Stimulated activated CD8-positive, alpha-beta memory T cell treated with anti-CD3 and anti-CD28 coated beads, Interleukin-4, amount 100 ng/mL, for 48 hours (primary cell): ENCODE measurements around the gene CHST11.

Experiments used
- DNase-seq: peaks from one replicate; pipeline ENCODE4 v3.0.0-alpha.2; 2020

Gene CHST11

DNA sequence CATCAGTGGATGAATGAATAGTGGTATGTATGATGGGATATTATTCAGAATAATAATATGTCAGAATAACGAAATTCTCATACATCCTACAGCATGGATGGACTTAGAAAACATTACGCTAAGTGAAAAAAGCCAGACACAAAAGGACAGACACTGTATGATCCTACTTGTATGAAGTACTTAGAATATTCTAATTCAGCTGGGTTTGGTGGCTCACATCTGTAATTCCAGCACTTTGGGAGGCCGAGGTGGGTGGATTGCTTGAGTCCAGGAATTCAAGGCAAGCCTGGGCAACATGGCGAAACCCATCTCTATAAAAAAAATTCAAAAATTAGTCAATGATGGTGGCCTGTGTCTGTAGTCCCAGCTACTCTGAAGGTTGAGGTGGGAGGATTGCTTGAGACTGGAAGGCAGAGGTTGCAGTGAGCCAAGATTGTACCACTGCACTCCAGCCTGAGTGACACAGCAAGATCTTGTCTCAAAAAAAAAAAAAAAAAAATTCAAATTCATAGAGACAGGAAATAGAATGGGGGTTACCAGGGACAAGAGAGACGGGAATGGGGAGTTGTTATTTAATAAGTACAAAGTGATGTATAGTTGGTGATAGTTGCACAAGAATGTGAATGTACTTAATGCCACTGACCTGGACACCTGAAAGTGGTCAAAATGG is 132.3 kb downstream of the CHST11 start:
- DNase-seq: no peak

DNA sequence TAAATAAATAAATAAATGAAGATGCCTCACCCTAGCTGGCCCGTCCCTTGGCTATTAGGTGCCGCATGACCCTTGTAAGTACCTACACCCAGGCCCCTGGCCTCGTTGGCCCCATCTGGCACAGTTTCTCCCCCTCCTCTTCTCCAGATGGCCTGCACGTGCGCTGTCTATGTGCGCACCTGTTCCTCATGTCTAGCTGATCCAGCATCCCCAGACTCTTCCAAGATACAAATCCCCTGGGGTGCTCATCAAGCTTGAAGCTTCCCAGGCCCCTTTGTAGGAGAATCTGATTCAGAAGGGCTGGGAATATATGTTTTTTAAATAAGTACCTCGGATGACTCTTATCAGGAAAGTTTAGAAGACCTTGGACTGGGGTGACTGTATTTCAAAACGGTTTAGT is 133.3 kb downstream of the CHST11 start:
- DNase-seq: no peak

DNA sequence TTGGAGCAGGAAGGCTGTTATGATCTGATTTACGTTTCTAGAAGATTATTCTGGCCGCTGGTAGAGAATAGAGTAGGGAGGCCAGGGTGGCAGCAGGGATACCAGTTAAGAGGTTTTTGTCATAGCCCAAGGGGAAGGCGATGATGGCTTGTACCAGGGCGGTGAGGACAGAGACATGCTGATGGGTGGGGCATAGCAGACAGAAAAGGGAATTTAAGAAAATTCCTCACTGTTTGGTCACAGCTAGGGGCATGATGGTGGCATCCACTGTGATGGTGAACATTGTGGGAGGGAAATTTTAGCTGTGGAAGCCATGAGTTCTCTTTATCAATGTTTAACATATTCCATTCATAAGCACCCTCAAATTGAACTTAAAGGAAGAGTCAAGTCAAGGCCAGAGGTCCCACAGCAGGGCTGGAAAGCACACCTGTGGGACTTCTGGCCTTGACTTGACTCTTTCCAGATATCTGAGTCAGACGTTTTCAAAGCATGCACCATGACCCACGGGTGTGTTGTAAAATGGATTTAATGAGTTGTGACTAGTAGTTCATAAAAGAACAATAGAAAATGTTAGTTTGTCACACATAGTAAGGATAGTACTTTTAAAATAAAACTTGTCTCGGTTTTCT is 134.6 kb downstream of the CHST11 start:
- no peak for DNase-seq

DNA sequence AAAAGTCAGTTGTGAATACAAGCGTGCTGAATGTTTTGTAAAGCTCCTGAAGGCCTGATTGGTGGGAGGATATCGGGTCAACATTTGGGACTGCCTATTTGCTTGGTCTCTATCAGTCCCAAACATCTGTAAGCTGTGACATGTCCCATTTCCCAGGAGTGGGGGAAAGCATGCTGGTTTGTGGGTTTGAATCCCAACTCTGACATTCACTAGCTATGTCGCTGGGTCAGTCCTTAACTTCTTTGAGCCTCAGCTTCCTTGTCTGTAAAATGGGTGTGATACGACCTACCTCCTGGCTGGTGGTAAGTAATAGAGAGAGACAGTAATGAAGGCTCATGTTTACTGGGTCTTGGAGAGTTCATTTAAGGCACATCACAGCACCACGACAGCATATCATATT is 136.7 kb downstream of the CHST11 start:
- DNase-seq: no peak

DNA sequence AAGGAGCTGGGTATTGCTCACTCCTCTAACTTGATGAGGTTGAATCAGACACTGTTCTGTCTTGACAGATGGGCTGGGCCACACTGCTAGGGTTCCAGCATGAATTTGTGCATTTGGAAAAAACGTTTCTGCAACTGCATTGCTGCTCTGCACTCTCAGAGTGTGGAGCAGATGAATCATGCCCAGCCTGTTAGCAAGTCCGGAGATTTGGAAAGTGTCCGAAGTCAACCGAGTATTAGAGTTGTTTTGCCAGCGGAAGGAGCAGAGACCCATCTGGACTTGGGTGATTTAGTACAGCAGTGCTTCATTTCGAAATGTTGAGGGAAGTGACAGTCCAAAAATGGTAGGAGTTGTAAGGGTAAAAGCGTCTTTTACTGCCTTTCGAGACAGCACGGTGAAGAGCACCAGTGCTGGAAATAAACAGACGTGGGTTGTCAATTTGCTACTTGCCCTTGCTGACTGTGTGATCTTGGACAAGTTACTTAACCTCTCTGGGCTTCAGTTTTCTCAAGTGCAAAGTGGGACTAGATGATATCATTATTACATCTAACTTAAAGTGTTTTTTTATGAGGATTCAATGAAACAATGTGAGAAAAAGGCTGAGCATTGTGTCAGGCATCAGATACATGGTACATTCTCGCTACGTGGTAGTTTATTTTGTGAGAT is 139.5 kb downstream of the CHST11 start:
- DNase-seq: no peak

DNA sequence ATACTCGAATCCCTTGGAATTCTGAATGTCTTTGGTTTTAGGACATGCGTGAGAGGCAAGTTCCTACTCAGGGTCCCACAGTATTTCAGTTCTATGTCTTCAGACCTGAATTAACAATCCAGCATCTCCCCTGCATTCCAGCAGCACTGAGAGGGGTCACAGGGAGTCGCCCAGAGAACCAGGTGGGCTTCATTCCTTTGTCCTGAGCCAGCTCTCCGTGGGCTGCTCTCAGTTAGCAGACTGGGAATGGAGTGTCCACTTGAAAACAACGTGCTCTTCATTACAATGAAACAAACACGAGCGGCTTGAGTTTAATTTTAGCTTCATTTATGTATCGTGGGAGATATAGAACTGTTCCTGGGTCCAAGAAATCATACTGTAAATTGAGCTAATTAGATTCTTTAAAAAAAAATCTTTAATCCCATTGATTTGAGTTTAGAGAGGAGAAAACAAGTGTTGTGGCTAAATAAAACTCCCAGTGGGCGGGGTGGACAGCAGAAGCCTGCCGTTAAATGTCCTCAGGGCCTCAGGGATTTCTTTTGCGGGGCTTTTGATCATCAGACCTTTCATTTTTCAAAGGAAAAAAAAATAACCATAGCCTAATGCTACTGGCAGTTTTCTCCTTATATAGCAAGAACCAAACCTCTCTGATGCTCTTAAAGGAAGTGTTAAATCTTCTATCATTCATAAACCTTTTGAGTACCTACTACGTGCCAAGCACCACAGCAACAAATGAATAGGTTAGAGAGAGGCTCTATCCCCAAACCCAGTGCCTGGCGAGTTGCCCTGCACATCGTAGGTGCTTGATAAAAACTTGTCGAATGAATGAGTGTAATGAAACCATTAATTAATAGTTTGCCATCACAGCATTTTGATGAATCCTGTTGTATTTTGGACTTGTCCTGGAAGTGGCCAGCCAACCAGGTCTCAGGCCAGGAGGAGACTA is 140.4 kb downstream of the CHST11 start:
- DNase-seq: no peak

DNA sequence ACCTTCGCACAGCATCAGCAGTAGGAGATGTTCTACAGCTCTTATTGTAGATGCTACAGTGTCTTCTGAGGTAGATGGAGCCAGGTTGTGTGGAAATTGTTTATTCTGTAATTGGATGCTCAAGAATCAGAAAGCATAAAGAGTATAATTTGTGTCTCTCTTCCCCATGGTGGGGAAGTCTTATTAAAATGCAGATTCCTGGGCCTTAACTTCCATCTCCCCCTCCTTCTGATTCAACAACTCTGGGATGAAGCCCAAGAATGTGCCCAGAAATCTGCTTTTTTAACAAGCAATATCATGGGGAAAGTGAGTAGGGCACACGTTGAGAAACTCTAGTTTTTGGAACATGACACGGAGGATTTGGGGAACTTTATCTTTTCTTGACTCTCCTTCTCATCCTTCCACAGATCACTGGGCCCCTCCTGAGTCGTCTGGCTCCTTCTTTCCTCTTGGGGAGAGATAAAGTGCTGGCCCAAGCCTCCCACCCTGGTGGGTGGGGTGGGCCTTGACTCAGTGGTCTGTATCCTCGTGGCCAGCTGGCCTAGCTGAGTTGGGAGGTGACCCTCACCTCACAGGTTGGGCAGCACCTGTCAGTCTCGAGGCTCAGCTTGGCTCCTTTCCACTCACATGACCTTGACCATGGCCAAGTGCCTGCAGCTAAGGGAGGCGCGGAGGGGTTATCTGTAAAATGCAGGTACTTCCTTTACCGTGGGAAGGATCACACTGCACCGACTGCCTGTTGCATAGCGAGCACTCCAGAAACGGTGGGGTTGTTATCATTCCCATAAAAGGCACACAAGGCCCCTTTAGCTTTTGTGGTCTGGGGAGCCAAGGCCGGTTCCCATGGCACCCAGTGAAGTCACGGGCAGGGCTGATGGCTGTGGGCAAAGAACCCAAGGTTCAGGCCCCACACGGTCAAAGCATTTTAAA is 141.9 kb downstream of the CHST11 start:
- no peak for DNase-seq

DNA sequence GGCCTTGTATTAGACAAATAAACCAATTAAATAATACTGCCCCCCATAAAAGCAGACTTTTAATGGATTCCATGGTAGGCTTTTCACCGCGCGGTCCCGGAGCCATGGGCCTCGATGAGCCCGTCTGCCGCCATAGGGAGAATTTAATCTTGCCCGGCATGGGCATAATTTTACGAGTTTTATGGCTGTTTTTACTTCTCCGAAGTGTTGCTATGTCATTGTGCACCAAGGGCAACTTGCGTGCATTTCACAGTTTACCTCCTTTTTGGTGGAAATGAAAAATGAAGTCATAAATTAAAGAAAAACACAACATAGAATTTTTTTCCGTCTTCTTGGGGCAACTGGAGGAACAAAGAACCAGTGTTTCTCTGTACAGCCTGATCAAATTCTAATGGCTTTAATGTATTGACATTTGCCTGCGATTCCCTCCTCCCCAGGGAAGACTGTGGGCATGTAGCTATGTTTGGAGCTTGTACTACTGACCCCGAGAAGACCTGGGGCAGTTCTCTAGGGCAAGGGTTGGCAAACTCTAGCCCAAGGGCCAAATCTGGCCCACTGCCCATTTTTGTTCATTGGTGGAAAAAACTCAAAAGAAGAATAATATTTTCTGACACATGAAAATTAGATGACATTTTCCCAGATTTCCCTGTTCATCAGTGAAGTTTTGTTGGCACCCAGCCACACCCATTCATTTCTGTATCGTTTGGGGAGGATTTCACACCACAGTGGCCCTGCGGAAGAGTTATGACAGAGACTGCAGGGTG is 142.7 kb downstream of the CHST11 start:
- DNase-seq: no peak

DNA sequence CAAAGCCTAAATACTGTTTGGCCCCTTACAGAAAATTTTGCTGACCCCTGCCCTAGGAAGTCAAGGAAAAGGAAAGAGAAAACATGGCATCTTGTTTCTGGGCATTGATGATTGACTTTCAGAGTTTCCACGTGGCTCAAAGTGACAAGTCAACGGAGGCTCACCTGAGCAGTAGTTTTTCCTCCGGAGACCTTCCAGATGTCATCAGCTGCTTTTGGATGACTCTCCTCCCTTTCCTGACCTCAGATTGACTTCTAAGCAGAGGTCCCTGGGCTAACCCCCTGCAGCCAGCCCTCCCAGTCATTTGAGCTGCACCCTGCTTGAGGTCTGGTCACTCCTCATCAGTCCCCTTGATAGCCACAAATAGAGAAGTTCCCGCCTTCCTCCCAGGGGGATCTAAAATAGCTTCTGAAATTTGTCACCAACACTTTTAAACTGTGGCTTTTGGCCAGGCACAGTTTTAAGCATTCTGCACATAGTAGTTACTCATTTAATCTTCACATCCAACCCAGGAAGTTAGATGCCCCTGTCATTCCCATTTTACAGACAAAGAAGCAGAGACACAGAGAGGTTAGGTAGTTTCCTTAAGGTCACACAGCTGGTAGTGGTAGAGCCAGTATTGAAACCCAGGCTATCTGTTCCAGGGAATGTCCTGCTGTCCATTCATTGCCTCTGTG is 143.4 kb downstream of the CHST11 start:
- no peak for DNase-seq

DNA sequence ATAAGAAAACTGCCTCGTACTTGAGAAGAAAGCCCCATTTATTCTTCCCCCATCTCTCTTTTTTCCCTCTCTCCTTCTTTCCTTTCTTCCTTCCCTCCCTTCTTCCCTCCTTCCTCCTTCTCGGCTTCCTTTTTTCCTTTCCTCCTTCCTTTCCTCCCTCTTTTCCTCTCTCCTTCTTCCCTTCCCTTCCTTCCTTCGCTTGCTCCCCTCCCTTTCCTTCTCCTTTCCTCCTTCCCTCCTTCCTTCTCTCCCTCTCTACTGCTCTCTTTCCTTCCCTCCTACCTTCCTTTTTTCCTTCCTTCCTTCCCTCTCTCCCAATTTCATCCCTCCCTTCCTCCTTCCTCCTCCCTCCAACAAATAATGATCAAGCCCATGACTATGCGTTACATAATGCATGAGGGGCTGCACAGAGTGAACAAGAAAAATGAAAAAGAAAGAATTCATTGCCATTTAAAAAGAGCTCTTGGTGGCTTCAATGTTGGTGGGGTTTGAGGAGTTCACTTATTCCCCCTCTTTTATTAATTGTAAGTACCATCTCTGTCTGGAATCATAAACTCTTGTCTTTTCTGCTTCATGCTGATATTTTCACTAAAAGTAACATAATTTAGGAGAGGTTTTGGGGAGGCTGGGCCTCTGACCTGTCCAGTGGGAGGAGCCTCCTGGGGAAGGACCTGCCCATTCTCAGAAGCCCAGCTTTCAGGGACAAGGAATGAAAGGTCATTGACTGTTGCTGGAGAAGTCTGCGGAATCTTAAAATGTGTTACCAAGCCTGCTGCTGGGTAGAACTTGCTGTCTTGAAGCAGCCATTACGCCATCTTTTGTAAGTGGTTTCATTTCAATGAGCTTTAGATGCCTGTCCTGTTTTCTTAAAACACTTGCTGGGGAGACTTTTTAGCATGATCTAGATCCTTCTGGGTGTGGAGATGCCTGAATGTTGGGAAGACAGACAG is 144.3 kb downstream of the CHST11 start:
- no peak for DNase-seq

DNA sequence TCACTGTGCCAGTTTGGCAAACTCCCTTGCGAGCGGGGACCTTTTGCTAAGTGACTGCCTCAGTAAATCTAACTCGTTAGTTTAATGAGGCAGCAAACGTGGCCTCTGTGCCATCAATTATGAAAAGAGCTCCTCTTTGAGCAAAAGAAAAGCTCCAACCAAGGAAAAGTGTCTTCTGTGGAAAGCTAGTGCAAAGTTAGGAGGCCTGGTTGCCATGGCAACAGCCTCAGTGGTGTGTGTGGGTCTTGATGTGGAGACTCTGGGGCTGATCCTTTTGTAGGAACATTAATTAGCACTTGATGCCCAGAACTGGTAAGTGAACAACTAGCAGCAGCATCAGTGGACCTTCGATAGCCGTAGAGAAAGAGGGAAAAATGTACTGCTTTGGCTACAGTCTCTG is 145.7 kb downstream of the CHST11 start:
- no peak for DNase-seq

DNA sequence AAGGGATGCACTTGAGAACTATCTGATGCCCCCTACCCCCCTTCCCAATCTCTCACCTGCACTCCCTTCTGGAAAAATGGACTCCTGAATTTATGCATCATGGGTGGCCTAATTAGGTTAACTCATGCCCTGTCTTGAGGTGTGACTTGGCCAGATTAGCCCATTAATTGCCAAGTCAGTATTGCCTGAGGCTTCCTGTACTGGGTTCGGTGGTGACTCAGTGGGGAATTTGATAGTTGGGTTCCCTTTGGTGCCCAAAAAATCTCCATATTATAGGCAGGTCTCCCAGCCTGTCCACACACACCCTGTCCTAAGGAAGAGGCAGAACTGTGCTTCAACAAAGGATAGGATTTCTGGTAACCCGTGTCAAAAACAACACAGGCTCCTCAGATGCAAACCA is 146.1 kb downstream of the CHST11 start:
- no peak for DNase-seq

DNA sequence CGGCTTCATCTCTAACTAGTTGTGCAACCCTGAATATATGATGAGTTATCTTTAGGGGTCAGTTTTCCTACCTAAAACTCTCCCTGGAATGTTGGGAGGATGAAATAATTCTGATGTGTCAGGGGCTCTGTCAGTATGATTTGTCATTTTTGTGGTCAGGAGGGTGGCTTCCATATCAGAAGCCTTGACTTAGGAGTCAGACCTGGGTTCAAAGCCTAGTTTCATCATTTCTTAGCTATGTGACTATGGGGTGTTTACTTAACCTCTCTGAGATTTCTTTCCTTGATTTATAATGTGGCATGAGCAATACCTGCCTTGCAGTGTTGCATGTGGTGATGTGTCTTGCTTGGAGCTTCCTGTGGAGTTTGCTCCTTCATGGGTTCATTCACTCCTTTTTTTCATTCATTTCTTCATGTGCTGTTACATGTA is 146.8 kb downstream of the CHST11 start:
- DNase-seq: no peak

DNA sequence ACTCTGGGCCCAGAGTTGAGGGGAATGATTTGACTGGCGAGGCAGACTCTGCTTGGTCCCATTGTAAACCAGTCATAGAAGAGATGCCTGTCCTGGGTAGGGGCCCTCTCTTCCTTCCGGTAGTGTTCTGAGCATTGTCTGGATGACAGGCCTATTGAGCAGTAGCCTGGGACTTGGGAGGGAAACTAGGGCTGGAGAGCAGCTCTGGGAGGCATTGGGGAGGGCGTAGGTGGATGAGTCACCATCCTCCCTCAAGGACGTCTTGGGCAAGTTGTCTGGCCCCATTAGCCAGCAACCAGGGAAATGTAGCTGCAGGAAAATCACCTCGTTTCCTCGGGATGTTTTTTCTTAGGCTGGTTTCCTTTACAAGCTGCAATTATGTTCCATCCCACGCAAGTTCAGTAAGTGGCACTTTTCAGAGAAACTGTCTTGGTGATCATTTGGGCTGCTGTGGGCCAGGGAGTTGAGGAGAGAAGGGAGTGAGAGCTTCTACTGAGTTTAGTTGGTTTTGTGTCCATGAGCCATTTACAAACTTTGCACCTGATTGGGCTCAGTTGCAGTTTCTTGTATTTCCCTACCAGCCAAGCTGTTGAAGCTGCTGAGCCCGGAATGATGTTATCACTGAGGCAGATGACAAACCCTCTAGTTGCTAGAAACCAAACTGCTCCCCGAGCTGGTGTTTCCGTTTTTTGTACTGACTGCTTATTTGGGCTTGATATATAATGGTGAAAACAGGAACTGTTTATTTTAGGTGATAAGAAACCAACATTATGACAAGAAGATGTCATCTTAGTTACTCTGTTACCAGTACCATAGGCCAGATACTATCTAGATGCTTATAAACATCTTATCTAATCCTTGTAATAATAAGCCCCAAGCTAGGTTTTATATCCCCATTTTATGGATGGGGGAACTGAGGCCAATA is 147.6 kb downstream of the CHST11 start:
- peak; percentile 68 for DNase-seq

DNA sequence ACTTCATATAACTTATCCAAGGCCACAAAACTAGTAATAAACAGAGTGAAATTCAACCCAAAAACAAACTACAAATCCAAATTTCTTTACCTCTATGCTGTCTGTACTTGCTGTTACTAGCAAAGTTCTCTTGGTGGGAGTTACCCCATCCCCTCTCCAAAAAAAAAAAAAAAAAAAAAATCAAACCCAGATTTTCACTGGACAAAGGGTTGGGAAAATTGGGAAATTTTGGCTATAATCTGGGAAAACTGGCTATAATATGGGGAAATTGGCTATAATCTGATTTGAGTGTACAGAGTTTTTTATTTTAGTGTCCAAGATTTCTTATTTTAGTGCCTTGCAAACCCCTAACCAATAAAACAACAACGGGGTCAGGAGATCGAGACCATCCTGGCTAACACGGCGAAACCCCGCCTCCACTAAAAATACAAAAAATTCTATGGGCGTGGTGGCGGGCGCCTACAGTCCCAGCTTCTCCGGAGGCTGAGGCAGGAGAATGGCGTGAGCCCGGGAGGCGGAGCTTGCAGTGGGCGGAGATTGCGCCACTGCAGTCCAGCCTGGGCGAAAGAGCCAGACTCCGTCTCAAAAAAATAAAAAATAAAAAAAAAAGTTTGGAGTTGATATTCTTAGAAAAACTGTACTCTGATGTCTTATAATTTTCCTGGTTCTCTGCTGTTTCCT is 148.4 kb downstream of the CHST11 start:
- no peak for DNase-seq

DNA sequence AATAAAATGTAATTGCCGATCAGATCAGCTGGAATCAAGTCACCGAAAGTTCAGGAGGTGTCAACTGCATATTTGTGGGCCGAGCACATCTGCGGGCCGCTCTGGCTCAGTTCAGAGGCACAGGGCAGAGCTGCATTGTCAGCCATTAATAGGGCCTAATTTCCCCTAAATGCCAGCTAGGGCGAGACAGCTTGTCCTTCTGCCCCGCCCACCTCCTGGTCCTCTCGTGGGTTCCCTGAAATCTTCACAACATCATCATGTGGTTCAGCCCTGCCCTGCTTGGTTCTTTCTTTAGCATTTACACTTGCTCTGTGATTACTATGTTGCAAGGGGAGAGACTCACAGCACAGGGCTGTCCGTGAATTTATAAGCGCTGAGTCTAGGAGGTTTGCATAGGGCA is 148.9 kb downstream of the CHST11 start:
- DNase-seq: no peak

DNA sequence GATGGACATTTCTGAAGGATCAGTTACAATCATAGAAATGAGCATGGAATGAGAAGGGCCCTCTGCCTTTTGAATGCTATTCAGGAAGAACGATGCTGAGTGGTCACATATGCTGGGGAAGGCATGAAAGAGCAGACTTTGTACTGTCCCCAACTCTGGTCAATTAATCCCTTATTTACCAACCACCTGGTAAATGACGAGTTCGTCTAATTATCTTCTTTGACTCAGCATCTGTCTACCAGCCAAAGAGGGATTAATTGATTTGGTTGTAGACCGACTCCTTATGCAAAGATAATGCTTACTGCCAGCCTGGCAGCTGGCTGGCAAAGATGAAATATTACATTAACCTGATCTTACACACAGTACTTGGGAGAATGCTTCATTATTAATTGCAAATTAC is 152.2 kb downstream of the CHST11 start:
- no peak for DNase-seq

DNA sequence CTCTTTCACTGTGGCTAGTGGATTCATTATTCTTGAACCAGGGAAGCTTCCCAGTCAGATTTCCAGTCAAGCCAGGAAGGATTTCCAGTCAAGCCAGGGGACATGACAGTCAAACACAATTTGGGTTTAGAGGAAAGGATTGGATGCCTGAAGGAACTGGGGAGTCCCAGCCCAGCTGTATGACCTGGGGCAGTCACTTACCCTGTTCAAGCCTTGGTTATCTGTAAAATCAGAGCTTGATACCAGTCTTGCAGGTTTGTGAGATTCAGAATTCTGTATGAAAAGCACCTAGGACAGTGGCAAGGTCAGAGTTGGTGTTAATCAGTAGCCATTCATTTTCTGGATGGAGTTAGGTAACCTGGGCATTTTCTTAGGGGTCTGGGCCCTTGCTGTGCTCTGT is 152.7 kb downstream of the CHST11 start:
- no peak for DNase-seq
